SK-N-SH (cell line): ENCODE data around the gene XPA.

Experiments
- CTCF ChIP-seq: fragments of 200-600 bp; sonication (generic); IDR thresholded peaks from 2 replicates; pipeline ENCODE4 v1.6.1; 2017; ENCODE audit warnings: antibody characterized with exemption, mild to moderate bottlenecking, moderate library complexity
- MAX ChIP-seq: IDR thresholded peaks from 2 replicates; pipeline ENCODE4 v1.4.0; 2012; ENCODE audit warnings: low read depth
- POLR2AphosphoS5 ChIP-seq: IDR thresholded peaks from 2 replicates; pipeline ENCODE4 v1.6.1; 2012; ENCODE audit warnings: low read depth, low read length
- RAD21 ChIP-seq: IDR thresholded peaks from 2 replicates; pipeline ENCODE4 v1.6.1; 2012; ENCODE audit warnings: mild to moderate bottlenecking, low read length
- REST ChIP-seq: IDR thresholded peaks from 2 replicates; pipeline ENCODE4 v1.6.1; 2012; ENCODE audit warnings: mild to moderate bottlenecking, low read depth, low read length, moderate library complexity
- RXRA ChIP-seq: IDR thresholded peaks from 2 replicates; pipeline ENCODE4 v1.4.0; 2012; ENCODE audit warnings: low read depth, mild to moderate bottlenecking, borderline replicate concordance
- YY1 ChIP-seq: IDR thresholded peaks from 2 replicates; pipeline ENCODE4 v1.4.0; 2012; ENCODE audit warnings: low read depth, mild to moderate bottlenecking

DNA sequence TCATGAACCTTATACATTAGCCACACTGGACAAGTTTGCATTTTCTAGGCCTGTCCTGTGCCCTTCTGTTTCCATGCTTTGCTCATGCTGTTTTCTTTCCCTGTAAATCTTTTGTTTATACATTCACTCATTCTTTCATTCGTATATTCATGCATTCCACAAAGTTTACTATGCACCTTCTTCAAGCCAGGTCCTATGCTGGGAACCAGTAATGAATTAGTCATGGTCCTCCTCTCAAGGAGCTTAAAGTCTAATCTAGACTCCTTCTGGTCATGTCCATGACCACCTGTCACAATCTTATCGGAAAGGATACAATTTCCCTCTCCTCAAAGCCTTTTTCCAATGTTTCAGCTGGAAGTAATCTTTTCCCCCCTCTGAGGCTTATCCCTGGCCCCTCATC, 9.1 kb upstream of the XPA start:
- TF ChIP-seq MAX (no peak), RAD21 (no peak), POLR2AphosphoS5 (no peak), CTCF (no peak), RXRA (no peak), YY1 (no peak), REST (no peak)
